ENCODE results near the gene GALT. TPM values are rescaled to one million over a fixed set of nuclear protein-coding genes. Genes with fewer than 3 reads are reported as not detected.

The GALT gene
- total and polyA plus RNA-seq, 9 donors: 33.1 to 63.3 (median 45.2) TPM

GRCh38 chr9:34615132-34615531, 31.3 kb upstream of the GALT start:
- H3K4me3 ChIP-seq: no peak overlapping the region
- intact Hi-C loops (cut with DNase I): no loop called here
- H3K4me1 ChIP-seq (ENCODE audit: insufficient read depth): peaks cover 14% of the 10 kb centered on the region
- no peaks in the 10 kb centered on the region for H3K36me3 ChIP-seq
- TF ChIP-seq POLR2A (IDR thresholded peaks at IDR 0.05) (no peak), EP300 (IDR thresholded peaks at IDR 0.05) (no peak), CTCF (IDR thresholded peaks at IDR 0.05) (no peak)
- H3K9me3 ChIP-seq: no peaks in the 10 kb centered on the region
- H3K27ac ChIP-seq: no peak overlapping the region
- WGBS, 3 donors: 81 to 90% (median 89%) methylated on average over 2 of the region's 2 CpGs
- no peak for DNase-seq
- H3K27me3 ChIP-seq: no peaks in the 10 kb centered on the region

- H3K27me3 ChIP-seq: no peaks in the 10 kb centered on the region
- TF ChIP-seq POLR2A (IDR thresholded peaks at IDR 0.05) (peak; percentile 21), CTCF (IDR thresholded peaks at IDR 0.05) (no peak)
- H3K9me3 ChIP-seq: no peaks in the 10 kb centered on the region
- 3 to 4% (median 4%) methylated on average over 43 of the region's 43 CpGs for WGBS, 3 donors
- H3K4me3 ChIP-seq: peak within 1 kb of the TSS; percentile 72
- intact Hi-C loops (cut with DNase I): no loop called here
- peak; percentile 88 to 95 (median 91) for DNase-seq
- H3K4me1 ChIP-seq (ENCODE audit: insufficient read depth): peaks cover 6% of the 10 kb centered on the region
- H3K27ac ChIP-seq: no peak within 1 kb of the TSS
- H3K36me3 ChIP-seq: no peaks in the 10 kb centered on the region
Observed at GRCh38 chr9:34620061-34620994, 26.1 kb upstream of the GALT start, which contains the start of gene DCTN3. DCTN3 (minus strand) TSS chr9:34620495; CDS start chr9:34620464, 31 bp downstream.

- Histone ChIP-seq H3K27ac (no peak overlapping the region), H3K4me1 (ENCODE audit: insufficient read depth) (peaks cover 7% of the 10 kb centered on the region), H3K27me3 (peaks cover 12% of the 10 kb centered on the region), H3K9me3 (no peaks in the 10 kb centered on the region), H3K36me3 (no peaks in the 10 kb centered on the region), H3K4me3 (no peak overlapping the region)
- no peak for DNase-seq
- TF ChIP-seq POLR2A (IDR thresholded peaks at IDR 0.05) (no peak), EP300 (IDR thresholded peaks at IDR 0.05) (no peak), CTCF (IDR thresholded peaks at IDR 0.05) (no peak)
- 7 to 13% (median 10%) methylated on average over 44 to 63 of the region's 63 CpGs for WGBS, 3 donors
- intact Hi-C loops (cut with DNase I): no loop called here
Observed at GRCh38 chr9:34623374-34624235, 22.9 kb upstream of the GALT start.

- no peaks in the 10 kb centered on the region for H3K36me3 ChIP-seq
- no peak overlapping the region for H3K27ac ChIP-seq
- H3K27me3 ChIP-seq: peaks cover 12% of the 10 kb centered on the region
- H3K4me3 ChIP-seq: no peak overlapping the region
- 11 to 12% (median 12%) methylated on average over 36 to 39 of the region's 39 CpGs for WGBS, 3 donors
- no peak for TF ChIP-seq CTCF (IDR thresholded peaks at IDR 0.05)
- no peak for TF ChIP-seq POLR2A (IDR thresholded peaks at IDR 0.05)
- no peak for TF ChIP-seq EP300 (IDR thresholded peaks at IDR 0.05)
- no peaks in the 10 kb centered on the region for H3K9me3 ChIP-seq
- DNase-seq: no peak
- peaks cover 5% of the 10 kb centered on the region for H3K4me1 ChIP-seq (ENCODE audit: insufficient read depth)
- intact Hi-C loops (cut with DNase I): no loop called here
Observed at GRCh38 chr9:34624475-34625185, 21.8 kb upstream of the GALT start.
